ENCODE measurements around the gene FGD6. TPM values are rescaled to one million over a fixed set of nuclear protein-coding genes. Genes with fewer than 3 reads are reported as not detected.

The FGD6 gene
- total and polyA plus RNA-seq, 12 donors, result 1.2 to 33.4 (median 21.6) TPM

DNA sequence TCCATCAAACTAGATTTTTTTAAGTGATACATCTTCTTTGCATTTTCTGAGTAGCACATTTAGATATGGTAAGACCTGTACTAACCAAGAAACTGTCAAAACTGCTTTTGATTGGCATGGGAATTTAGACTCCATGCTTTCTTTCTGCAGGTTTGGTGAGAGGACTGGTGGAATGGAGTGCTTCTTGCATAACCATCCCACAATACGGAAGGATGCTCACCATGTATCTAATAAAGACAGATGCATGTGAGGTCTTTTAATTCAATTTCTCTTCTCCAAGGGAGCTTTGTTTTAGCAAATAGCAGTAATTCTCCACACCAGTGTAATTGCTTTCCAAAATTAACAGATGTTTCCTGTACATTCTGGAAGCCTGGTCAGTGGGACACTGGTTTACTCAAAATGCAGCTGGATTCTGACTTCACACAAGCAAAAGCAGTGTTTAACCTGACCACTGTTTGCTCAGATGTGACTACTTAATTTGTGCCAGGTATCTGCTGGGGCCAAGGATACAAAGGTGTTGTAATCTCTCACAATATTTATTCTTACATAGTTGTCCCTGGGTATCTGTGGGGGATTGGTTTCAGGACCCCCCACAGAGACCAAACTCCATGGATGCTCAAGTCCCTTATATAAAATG lies 26.1 kb downstream of the FGD6 start:
- 78 to 83% methylated on average over 1 of the region's 1 CpG for WGBS, 2 donors
- ATAC-seq (no peak), DNase-seq (no peak)
- H3K27ac ChIP-seq, result no peak overlapping the region
- TF ChIP-seq CTCF (IDR thresholded peaks at IDR 0.05), result no peak
- H3K4me3 ChIP-seq, result no peak overlapping the region
- intact Hi-C loops (cut with DNase I), result no loop called here
- no peaks in the 10 kb centered on the region for H3K36me3 ChIP-seq
- H3K27me3 ChIP-seq, result no peaks in the 10 kb centered on the region
- peaks cover 0 to 14% (median 0%) of the 10 kb centered on the region in 9 donors for H3K4me1 ChIP-seq
- no peaks in the 10 kb centered on the region for H3K9me3 ChIP-seq

- no peaks in the 10 kb centered on the region for H3K9me3 ChIP-seq
- WGBS, 2 donors, result 74 to 84% methylated on average over 5 of the region's 5 CpGs
- ATAC-seq, result no peak
- H3K4me1 ChIP-seq, result peaks cover 0 to 20% (median 0%) of the 10 kb centered on the region in 9 donors
- no peak overlapping the region for H3K4me3 ChIP-seq
- H3K36me3 ChIP-seq, result peaks cover 0 to 6% (median 0%) of the 10 kb centered on the region in 9 donors
- DNase-seq, result no peak
- intact Hi-C loops (cut with DNase I), result no loop called here
- H3K27me3 ChIP-seq, result no peaks in the 10 kb centered on the region
- TF ChIP-seq CTCF (IDR thresholded peaks at IDR 0.05), result no peak
- H3K27ac ChIP-seq, result no peak overlapping the region
Measured at GRCh38 chr12:95187865-95188415, 29.3 kb downstream of the FGD6 start.

- Histone ChIP-seq H3K36me3 (peaks cover 0 to 6% (median 0%) of the 10 kb centered on the region in 9 donors), H3K27ac (no peak overlapping the region), H3K27me3 (no peaks in the 10 kb centered on the region), H3K4me1 (peaks cover 0 to 16% (median 0%) of the 10 kb centered on the region in 9 donors), H3K4me3 (no peak overlapping the region), H3K9me3 (no peaks in the 10 kb centered on the region)
- ATAC-seq, result no peak
- DNase-seq, result no peak
- TF ChIP-seq CTCF (IDR thresholded peaks at IDR 0.05), result no peak
- intact Hi-C loops (cut with DNase I), result no loop called here
Measured at GRCh38 chr12:95185854-95186253, 31.4 kb downstream of the FGD6 start.

DNA sequence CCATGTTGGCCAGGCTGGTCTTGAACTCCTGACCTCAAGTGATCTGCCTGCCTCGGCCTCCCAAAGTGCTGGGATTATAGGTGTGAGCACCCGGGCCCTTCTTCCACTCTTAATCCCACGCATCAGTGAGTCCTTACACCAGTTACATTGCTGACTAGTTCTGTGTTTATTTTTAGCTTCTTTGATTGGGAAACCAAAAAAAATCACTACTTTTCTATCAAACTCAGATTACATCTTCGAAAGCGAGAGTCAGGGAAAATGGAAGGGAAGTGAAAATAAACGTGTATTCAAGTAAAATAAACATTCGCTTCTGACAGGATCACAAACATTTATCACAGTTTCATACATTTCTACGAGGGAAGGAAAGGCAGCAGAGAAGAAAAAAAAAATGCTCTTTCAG lies 32.2 kb downstream of the FGD6 start:
- no peak overlapping the region for H3K27ac ChIP-seq
- H3K4me3 ChIP-seq, result no peak overlapping the region
- ATAC-seq, result no peak
- no peak for DNase-seq
- intact Hi-C loops (cut with DNase I), result no loop called here
- peaks cover 0 to 6% (median 0%) of the 10 kb centered on the region in 9 donors for H3K36me3 ChIP-seq
- H3K4me1 ChIP-seq, result peaks cover 0 to 16% (median 0%) of the 10 kb centered on the region in 9 donors
- 84 to 89% methylated on average over 8 of the region's 8 CpGs for WGBS, 2 donors
- no peaks in the 10 kb centered on the region for H3K27me3 ChIP-seq
- no peak for TF ChIP-seq CTCF (IDR thresholded peaks at IDR 0.05)
- H3K9me3 ChIP-seq, result no peaks in the 10 kb centered on the region
